GM13976 (cell line): ENCODE measurements around the gene RNU1-1.
"Not testable (repeated sequence)": the region's sequence is repeated elsewhere in the genome, so short reads cannot be mapped to it uniquely, and the experiment has no call there.

Experiments
- DNase-seq: peaks from one replicate; pipeline ENCODE4 v3.0.0; 2012; ENCODE audit warnings: low spot score
- CTCF ChIP-seq: IDR thresholded peaks from 2 replicates; pipeline ENCODE4 v1.5.1; 2012; ENCODE audit warnings: borderline replicate concordance, mild to moderate bottlenecking; ENCODE audit not compliant: insufficient read depth; ENCODE audit errors: extremely low read depth, missing control alignments, control extremely low read depth
- in situ Hi-C: fragments of 300-500 bp; cut with MboI; formaldehyde crosslinking; loops from one replicate; pipeline ENCODE4 v1.12.0; 2022; ENCODE audit warnings: low sequenced_read_pairs, mixed read lengths, inconsistent platforms; ENCODE audit not compliant: unreplicated experiment

RNU1-1 gene

GRCh38 chr1:16484931-16485330 is 29.2 kb downstream of the RNU1-1 start:
- in situ Hi-C loops = no loop called here
- TF ChIP-seq CTCF = no peak
- no peak for DNase-seq

- no peak for DNase-seq
- in situ Hi-C loops = no loop called here
- no peak for TF ChIP-seq CTCF
These were observed 29.6 kb downstream of the RNU1-1 start for GRCh38 chr1:16484501-16484835.

GRCh38 chr1:16483639-16484500 is 30.2 kb downstream of the RNU1-1 start:
- in situ Hi-C loops, DNase-seq: not testable (repeated sequence)

- DNase-seq, in situ Hi-C loops: not testable (repeated sequence)
These were observed 30.9 kb downstream of the RNU1-1 start for GRCh38 chr1:16483146-16483545.

GRCh38 chr1:16478091-16478490 is 36.0 kb downstream of the RNU1-1 start:
- in situ Hi-C loops = no loop called here
- no peak for DNase-seq
- no peak for TF ChIP-seq CTCF

- DNase-seq, in situ Hi-C loops: not testable (repeated sequence)
These were observed 38.0 kb downstream of the RNU1-1 start for GRCh38 chr1:16475771-16476770.

GRCh38 chr1:16474891-16475290 is 39.2 kb downstream of the RNU1-1 start:
- peak; percentile 30 for DNase-seq

GRCh38 chr1:16474166-16474800 is 39.8 kb downstream of the RNU1-1 start:
- no peak for DNase-seq
- in situ Hi-C loops = no loop called here

More at GRCh38 chr1:16474891-16475290, 39.2 kb downstream of the RNU1-1 start:
- in situ Hi-C loops = not testable (repeated sequence)

More at GRCh38 chr1:16474166-16474800, 39.8 kb downstream of the RNU1-1 start:
- no peak for TF ChIP-seq CTCF
